K562 (cell line): ENCODE measurements around the gene RARA. TPM values are rescaled to one million over a fixed set of nuclear protein-coding genes. Genes with fewer than 3 reads are reported as not detected.

Source experiments
- ARHGAP35 ChIP-seq: fragments of 450-650 bp; IDR thresholded peaks from 2 replicates; pipeline ENCODE4 v1.6.1; 2018; ENCODE audit not compliant: partially characterized antibody
- BHLHE40 ChIP-seq: IDR thresholded peaks from 2 replicates; pipeline ENCODE4 v1.6.1; 2011; ENCODE audit warnings: low read length, improper control_type of control experiment
- CBFA2T3 ChIP-seq: fragments of 450-650 bp; IDR thresholded peaks from 2 replicates; pipeline ENCODE4 v1.6.1; 2017
- CBFB ChIP-seq: sonication (generic); formaldehyde crosslinking; IDR thresholded peaks from 2 replicates; pipeline ENCODE4 v1.4.0; 2020; ENCODE audit warnings: mild to moderate bottlenecking, missing genetic modification reagents
- CBX3 ChIP-seq, 2 experiments: IDR thresholded peaks; 1 replicate in 1 of 2; 2 replicates in 1 of 2; pipeline ENCODE4 v1.6.1; 2012; ENCODE audit warnings: inconsistent platforms in 2 of 2, low read length in 2 of 2, borderline replicate concordance in 1 of 2, control low read depth in 1 of 2
- CBX5 ChIP-seq: IDR thresholded peaks from 2 replicates; pipeline ENCODE4 v1.6.1; 2014; ENCODE audit warnings: low read depth, borderline replicate concordance
- CXXC5 ChIP-seq: fragments of 250-450 bp; sonication (Bioruptor Pico); IDR thresholded peaks from 2 replicates; pipeline ENCODE4 v1.8.0; 2022; ENCODE audit warnings: inconsistent platforms, mild to moderate bottlenecking, moderate library complexity
- ELF2 ChIP-seq: fragments of 250-450 bp; sonication (Bioruptor Pico); IDR thresholded peaks from 2 replicates; pipeline ENCODE4 v1.5.0; 2021; ENCODE audit warnings: mild to moderate bottlenecking
- EP400 ChIP-seq: fragments of 450-650 bp; IDR thresholded peaks from 2 replicates; pipeline ENCODE4 v1.6.1; 2017; ENCODE audit warnings: antibody characterized with exemption, mild to moderate bottlenecking, moderate library complexity
- GABPA ChIP-seq: fragments of 200-800 bp; sonication (Bioruptor generic); conservative IDR thresholded peaks from 2 replicates; pipeline ENCODE4 v1.6.1; 2016; ENCODE audit warnings: low read depth, missing genetic modification characterization, missing compliant biosample characterization
- GATAD2A ChIP-seq: fragments of 450-650 bp; IDR thresholded peaks from 2 replicates; pipeline ENCODE4 v1.6.1; 2017
- HDAC8 ChIP-seq: fragments of 450-650 bp; IDR thresholded peaks from 2 replicates; pipeline ENCODE4 v1.6.1; 2016; ENCODE audit warnings: mild to moderate bottlenecking, missing genetic modification characterization, moderate library complexity, missing compliant biosample characterization
- HMGXB4 ChIP-seq: sonication (generic); formaldehyde crosslinking; IDR thresholded peaks from 2 replicates; pipeline ENCODE4 v1.8.1; 2023; ENCODE audit warnings: mild to moderate bottlenecking, missing genetic modification reagents
- KLF6 ChIP-seq: fragments of 250-450 bp; sonication (Bioruptor Pico); IDR thresholded peaks from 2 replicates; pipeline ENCODE4 v1.4.0; 2020; ENCODE audit warnings: mild to moderate bottlenecking, moderate library complexity, borderline replicate concordance
- LCOR ChIP-seq: sonication (generic); formaldehyde crosslinking; IDR thresholded peaks from 2 replicates; pipeline ENCODE4 v1.8.0; 2022; ENCODE audit warnings: mild to moderate bottlenecking, missing genetic modification reagents
- MEF2A ChIP-seq: IDR thresholded peaks from 2 replicates; pipeline ENCODE4 v1.6.1; 2011; ENCODE audit warnings: low read depth, mild to moderate bottlenecking, low read length, moderate library complexity; ENCODE audit not compliant: control insufficient read depth
- MEIS2 ChIP-seq: fragments of 450-650 bp; IDR thresholded peaks from 2 replicates; pipeline ENCODE4 v1.6.1; 2014; ENCODE audit warnings: mild to moderate bottlenecking; ENCODE audit not compliant: partially characterized antibody
- MITF ChIP-seq: IDR thresholded peaks from 2 replicates; pipeline ENCODE4 v1.6.1; 2014; ENCODE audit warnings: antibody characterized with exemption
- MTA1 ChIP-seq: fragments of 450-650 bp; IDR thresholded peaks from 2 replicates; pipeline ENCODE4 v1.6.1; 2017; ENCODE audit warnings: borderline replicate concordance
- MXD1 ChIP-seq: fragments of 250-450 bp; sonication (Bioruptor Pico); IDR thresholded peaks from 2 replicates; pipeline ENCODE4 v1.8.0; 2021; ENCODE audit warnings: borderline replicate concordance, mild to moderate bottlenecking, moderate library complexity; ENCODE audit not compliant: poor library complexity, severe bottlenecking
- MXI1 ChIP-seq: IDR thresholded peaks from 2 replicates; pipeline ENCODE4 v1.6.1; 2011; ENCODE audit warnings: low read depth, mild to moderate bottlenecking, improper control_type of control experiment, low read length
- PTRF ChIP-seq: fragments of 450-650 bp; IDR thresholded peaks from 2 replicates; pipeline ENCODE4 v1.6.1; 2016; ENCODE audit warnings: mild to moderate bottlenecking, missing genetic modification characterization, missing compliant biosample characterization
- RCOR1 ChIP-seq, 2 experiments: IDR thresholded peaks; 2 replicates each; pipeline ENCODE4 v1.6.1; 2012; ENCODE audit warnings: low read depth in 2 of 2, low read length in 2 of 2, borderline replicate concordance in 1 of 2, improper control_type of control experiment in 1 of 2
- ZFP36 ChIP-seq: fragments of 150-350 bp; IDR thresholded peaks from 2 replicates; pipeline ENCODE4 v1.6.1; 2018; ENCODE audit warnings: low read length, low read depth; ENCODE audit not compliant: partially characterized antibody
- ZNF232 ChIP-seq: sonication (generic); formaldehyde crosslinking; IDR thresholded peaks from 2 replicates; pipeline ENCODE4 v1.8.0; 2022; ENCODE audit warnings: mild to moderate bottlenecking, missing genetic modification reagents
- ZNF511 ChIP-seq: sonication (generic); formaldehyde crosslinking; IDR thresholded peaks from 2 replicates; pipeline ENCODE4 v1.8.0; 2022; ENCODE audit warnings: mild to moderate bottlenecking, missing genetic modification reagents
- ZNF707 ChIP-seq: fragments of 250-450 bp; sonication (Bioruptor Pico); conservative IDR thresholded peaks from 2 replicates; pipeline ENCODE4 v1.8.0; 2022; ENCODE audit warnings: inconsistent platforms, mild to moderate bottlenecking, moderate library complexity
- ZNF77 ChIP-seq: fragments of 250-450 bp; sonication (Bioruptor Pico); IDR thresholded peaks from 2 replicates; pipeline ENCODE4 v1.5.0; 2020
- polyA plus RNA-seq, 8 experiments: library from polyadenylated mRNA; depleted of rRNA in 4 of 8; stranded (reverse) in 5 of 8; unstranded in 3 of 8; fragments of >200 nt; fragmentation: Nextera tagmentation in 2 of 8; fragmentation: Illumina TruSeq in 1 of 8; extraction: Ambion mirVana in 2 of 8; extraction: Trizol in 1 of 8; gene quantifications; 2 replicates each; pipeline versions ENCODE4 v1.2.1 to v1.2.3, GENCODE V29; 2011 to 2014; ENCODE audit warnings: inconsistent platforms in 1 of 8, missing spikeins in 1 of 8
- total RNA-seq, 7 experiments: library from RNA; depleted of rRNA in 6 of 7; stranded (reverse); fragments of >200 nt in 6 of 7; fragmentation: Illumina TruSeq in 2 of 7; extraction: Trizol in 2 of 7; gene quantifications; 2 replicates each; pipeline versions ENCODE4 v1.2.1 to v1.2.3, GENCODE V29; 2011 to 2021; ENCODE audit warnings: low replicate concordance in 1 of 7

The RARA gene
- total and polyA plus RNA-seq, 9 of the 15 experiments (the other 6 are each of a cell fraction or from before 2014, with no cell fraction given), result 0.10 to 28.0 (median 7.9) TPM

GRCh38 chr17:40266882-40267281, 42.1 kb upstream of the RARA start (continued):
- TF ChIP-seq ZNF77 (CRISPR knock-in tag) (no peak), CBFB (CRISPR knock-in tag) (no peak), ZFP36 (no peak), MEF2A (no peak), MITF (no peak), MEIS2 (peak; percentile 5), ZNF232 (no peak), MTA1 (no peak), HDAC8 (no peak), CXXC5 (0 out of 2 replicates have a peak, but pooled peaks have one; percentile 30), CBX5 (no peak), LCOR (CRISPR knock-in tag) (no peak), GABPA (no peak), CBFA2T3 (peak; percentile 77), MXI1 (no peak), KLF6 (no peak), ZNF707 (CRISPR knock-in tag) (no peak), HMGXB4 (CRISPR knock-in tag) (no peak), ELF2 (CRISPR knock-in tag) (no peak), PTRF (no peak), MXD1 (CRISPR knock-in tag) (no peak), GATAD2A (no peak), RCOR1 (IDR thresholded peaks at IDR 0.05; ENCODE audit: borderline replicate concordance in 1 of 2, low read depth in 2 of 2, low read length in 2 of 2) (peak in 1 of 2 experiments; percentile 78; a peak in 1 of 4 replicates), ARHGAP35 (no peak), CBX3 (IDR thresholded peaks at IDR 0.05; ENCODE audit: borderline replicate concordance in 1 of 2, low read length in 2 of 2) (no peak), ZNF511 (CRISPR knock-in tag) (no peak), EP400 (no peak), BHLHE40 (no peak; the same call in 1 of the 2 replicates)
